ENCODE data around the gene MAPKAP1. TPM values are rescaled to one million over a fixed set of nuclear protein-coding genes. Genes with fewer than 3 reads are reported as not detected.

The MAPKAP1 gene
- total and polyA plus RNA-seq, 2 of the 13 experiments (the other 11 are each of a cell fraction or from before 2014, with no cell fraction given): 45.0 to 64.3 TPM

DNA sequence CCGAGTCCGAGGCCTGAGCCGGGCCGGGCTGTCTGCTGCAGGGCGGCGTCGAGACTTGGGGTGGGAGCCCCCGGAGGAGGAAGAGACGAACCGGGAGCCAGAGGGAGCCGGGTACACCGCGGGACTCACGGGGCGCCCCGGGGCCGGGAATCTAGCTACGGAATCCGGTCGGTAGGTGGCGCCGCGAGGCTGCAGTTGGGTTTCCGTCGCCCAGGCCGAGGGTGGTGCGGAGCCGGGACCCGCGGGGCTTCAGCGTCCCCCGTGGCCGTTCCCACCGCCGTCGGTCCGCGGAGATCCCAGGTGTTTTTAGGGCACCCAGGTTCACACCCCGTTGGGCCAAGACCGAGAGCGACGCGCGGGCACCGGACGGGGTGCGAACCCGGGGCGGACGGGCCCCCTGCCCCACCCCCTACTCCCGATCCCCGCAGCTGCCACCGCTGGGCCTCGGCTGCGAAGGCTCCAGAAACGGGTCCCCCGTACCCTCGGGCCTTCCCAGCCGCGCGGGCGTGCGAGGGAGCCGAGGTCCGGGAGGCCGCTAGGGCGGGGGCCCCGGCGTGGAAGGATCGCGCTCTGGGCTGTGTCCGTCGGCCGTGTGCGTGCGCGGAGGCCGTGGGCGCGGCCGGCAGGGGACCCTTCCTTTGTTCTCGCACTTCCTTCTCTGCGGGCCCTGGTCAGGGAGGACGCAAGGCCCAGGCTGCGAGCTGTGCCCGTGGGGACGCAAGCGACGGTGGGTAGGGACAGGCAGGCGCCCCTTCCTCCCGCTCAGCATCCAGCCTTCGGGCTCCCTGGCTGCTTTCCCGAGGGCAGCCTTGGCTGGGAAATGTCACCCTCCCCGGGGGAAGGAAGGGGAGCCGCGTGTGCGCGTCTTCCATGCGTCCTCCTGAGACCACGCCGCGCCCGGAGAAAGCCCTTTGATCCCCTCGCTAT is 298.8 kb downstream of the MAPKAP1 start (continued):
- no peak for TF ChIP-seq MIER3 (CRISPR knock-in tag; IDR thresholded peaks at IDR 0.05; ENCODE audit: borderline replicate concordance)
- no peak for TF ChIP-seq ZNF335 (CRISPR knock-in tag; IDR thresholded peaks at IDR 0.05)
- no peak for TF ChIP-seq ISX (CRISPR knock-in tag; conservative IDR thresholded peaks at IDR 0.05)
- TF ChIP-seq SRF (IDR thresholded peaks at IDR 0.05; ENCODE audit: low read depth, low read length): no peak
- TF ChIP-seq MEIS1 (CRISPR knock-in tag; IDR thresholded peaks at IDR 0.05; ENCODE audit: borderline replicate concordance): no peak
- TF ChIP-seq, protein P1, sequence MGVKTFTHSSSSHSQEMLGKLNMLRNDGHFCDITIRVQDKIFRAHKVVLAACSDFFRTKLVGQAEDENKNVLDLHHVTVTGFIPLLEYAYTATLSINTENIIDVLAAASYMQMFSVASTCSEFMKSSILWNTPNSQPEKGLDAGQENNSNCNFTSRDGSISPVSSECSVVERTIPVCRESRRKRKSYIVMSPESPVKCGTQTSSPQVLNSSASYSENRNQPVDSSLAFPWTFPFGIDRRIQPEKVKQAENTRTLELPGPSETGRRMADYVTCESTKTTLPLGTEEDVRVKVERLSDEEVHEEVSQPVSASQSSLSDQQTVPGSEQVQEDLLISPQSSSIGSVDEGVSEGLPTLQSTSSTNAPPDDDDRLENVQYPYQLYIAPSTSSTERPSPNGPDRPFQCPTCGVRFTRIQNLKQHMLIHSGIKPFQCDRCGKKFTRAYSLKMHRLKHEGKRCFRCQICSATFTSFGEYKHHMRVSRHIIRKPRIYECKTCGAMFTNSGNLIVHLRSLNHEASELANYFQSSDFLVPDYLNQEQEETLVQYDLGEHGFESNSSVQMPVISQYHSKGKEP (CRISPR knock-in tag; IDR thresholded peaks at IDR 0.05): no peak
- no peak for TF ChIP-seq ZNF124 (CRISPR knock-in tag; IDR thresholded peaks at IDR 0.05)
- no peak for TF ChIP-seq PAF1 (CRISPR knock-in tag; IDR thresholded peaks at IDR 0.05)
- peak; percentile 66; the same call in 1 of the 2 replicates for TF ChIP-seq ERF (CRISPR knock-in tag; IDR thresholded peaks at IDR 0.05)
- peak; percentile 73; the same call in 1 of the 2 replicates for TF ChIP-seq MTF2 (CRISPR knock-in tag; IDR thresholded peaks at IDR 0.05; ENCODE audit: borderline replicate concordance)
- TF ChIP-seq ZNF549 (CRISPR knock-in tag; IDR thresholded peaks at IDR 0.05): no peak
- TF ChIP-seq ZNF383 (CRISPR knock-in tag; IDR thresholded peaks at IDR 0.05; ENCODE audit: borderline replicate concordance): no peak
- no peak for TF ChIP-seq ZNF225 (CRISPR knock-in tag; IDR thresholded peaks at IDR 0.05)
- no peak for TF ChIP-seq ZNF678 (CRISPR knock-in tag; IDR thresholded peaks at IDR 0.05)
- TF ChIP-seq ZIK1 (CRISPR knock-in tag; IDR thresholded peaks at IDR 0.05; ENCODE audit: borderline replicate concordance, low read depth): no peak
- TF ChIP-seq, protein P2, sequence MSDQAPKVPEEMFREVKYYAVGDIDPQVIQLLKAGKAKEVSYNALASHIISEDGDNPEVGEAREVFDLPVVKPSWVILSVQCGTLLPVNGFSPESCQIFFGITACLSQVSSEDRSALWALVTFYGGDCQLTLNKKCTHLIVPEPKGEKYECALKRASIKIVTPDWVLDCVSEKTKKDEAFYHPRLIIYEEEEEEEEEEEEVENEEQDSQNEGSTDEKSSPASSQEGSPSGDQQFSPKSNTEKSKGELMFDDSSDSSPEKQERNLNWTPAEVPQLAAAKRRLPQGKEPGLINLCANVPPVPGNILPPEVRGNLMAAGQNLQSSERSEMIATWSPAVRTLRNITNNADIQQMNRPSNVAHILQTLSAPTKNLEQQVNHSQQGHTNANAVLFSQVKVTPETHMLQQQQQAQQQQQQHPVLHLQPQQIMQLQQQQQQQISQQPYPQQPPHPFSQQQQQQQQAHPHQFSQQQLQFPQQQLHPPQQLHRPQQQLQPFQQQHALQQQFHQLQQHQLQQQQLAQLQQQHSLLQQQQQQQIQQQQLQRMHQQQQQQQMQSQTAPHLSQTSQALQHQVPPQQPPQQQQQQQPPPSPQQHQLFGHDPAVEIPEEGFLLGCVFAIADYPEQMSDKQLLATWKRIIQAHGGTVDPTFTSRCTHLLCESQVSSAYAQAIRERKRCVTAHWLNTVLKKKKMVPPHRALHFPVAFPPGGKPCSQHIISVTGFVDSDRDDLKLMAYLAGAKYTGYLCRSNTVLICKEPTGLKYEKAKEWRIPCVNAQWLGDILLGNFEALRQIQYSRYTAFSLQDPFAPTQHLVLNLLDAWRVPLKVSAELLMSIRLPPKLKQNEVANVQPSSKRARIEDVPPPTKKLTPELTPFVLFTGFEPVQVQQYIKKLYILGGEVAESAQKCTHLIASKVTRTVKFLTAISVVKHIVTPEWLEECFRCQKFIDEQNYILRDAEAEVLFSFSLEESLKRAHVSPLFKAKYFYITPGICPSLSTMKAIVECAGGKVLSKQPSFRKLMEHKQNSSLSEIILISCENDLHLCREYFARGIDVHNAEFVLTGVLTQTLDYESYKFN (CRISPR knock-in tag; conservative IDR thresholded peaks at IDR 0.05): no peak
- 0 out of 2 replicates have a peak, but pooled peaks have one; percentile 56 for TF ChIP-seq REPIN1 (CRISPR knock-in tag; IDR thresholded peaks at IDR 0.05; ENCODE audit: borderline replicate concordance, low read depth)
- peak; percentile 3; the same call in 1 of the 2 replicates for TF ChIP-seq ARHGAP35 (CRISPR knock-in tag; IDR thresholded peaks at IDR 0.05; ENCODE audit: borderline replicate concordance)
- TF ChIP-seq ZMYM3 (CRISPR knock-in tag; IDR thresholded peaks at IDR 0.05): peak; percentile 46; the same call in 1 of the 2 replicates
- TF ChIP-seq ETV5 (CRISPR knock-in tag; IDR thresholded peaks at IDR 0.05; ENCODE audit: borderline replicate concordance): no peak
- TF ChIP-seq, protein P3, sequence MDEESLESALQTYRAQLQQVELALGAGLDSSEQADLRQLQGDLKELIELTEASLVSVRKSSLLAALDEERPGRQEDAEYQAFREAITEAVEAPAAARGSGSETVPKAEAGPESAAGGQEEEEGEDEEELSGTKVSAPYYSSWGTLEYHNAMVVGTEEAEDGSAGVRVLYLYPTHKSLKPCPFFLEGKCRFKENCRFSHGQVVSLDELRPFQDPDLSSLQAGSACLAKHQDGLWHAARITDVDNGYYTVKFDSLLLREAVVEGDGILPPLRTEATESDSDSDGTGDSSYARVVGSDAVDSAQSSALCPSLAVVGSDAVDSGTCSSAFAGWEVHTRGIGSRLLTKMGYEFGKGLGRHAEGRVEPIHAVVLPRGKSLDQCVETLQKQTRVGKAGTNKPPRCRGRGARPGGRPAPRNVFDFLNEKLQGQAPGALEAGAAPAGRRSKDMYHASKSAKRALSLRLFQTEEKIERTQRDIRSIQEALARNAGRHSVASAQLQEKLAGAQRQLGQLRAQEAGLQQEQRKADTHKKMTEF (CRISPR knock-in tag; IDR thresholded peaks at IDR 0.05): peak; percentile 56; the same call in 1 of the 2 replicates
- TF ChIP-seq, protein P4, sequence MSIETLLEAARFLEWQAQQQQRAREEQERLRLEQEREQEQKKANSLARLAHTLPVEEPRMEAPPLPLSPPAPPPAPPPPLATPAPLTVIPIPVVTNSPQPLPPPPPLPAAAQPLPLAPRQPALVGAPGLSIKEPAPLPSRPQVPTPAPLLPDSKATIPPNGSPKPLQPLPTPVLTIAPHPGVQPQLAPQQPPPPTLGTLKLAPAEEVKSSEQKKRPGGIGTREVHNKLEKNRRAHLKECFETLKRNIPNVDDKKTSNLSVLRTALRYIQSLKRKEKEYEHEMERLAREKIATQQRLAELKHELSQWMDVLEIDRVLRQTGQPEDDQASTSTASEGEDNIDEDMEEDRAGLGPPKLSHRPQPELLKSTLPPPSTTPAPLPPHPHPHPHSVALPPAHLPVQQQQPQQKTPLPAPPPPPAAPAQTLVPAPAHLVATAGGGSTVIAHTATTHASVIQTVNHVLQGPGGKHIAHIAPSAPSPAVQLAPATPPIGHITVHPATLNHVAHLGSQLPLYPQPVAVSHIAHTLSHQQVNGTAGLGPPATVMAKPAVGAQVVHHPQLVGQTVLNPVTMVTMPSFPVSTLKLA (IDR thresholded peaks at IDR 0.05): no peak

Measured in HepG2 (cell line).